GM12878 (cell line): Measurements from ENCODE around the gene SBF2. TPM values are rescaled to one million over a fixed set of nuclear protein-coding genes. Genes with fewer than 3 reads are reported as not detected.

ENCODE experiments used
- ATAC-seq: fragments of 200-7000 bp; cut with Tn5 transposase; 3 replicates; pipeline ENCODE4 v1.9.1; 2020; ENCODE audit warnings: mild to moderate bottlenecking, moderate library complexity
- BruUV-seq: library from RNA; stranded (reverse); fragments of 400-500 nt; replicated peaks from 2 replicates; lab custom pipeline; 2021; lab: Mats Ljungman, UMichigan
- CTCF ChIA-PET: fragments of 300-600 bp; sonication (Branson Sonifier 250); formaldehyde crosslinking; extraction: SDS; loops from one replicate; lab custom pipeline; 2021; ENCODE audit warnings: inconsistent platforms; lab: Yijun Ruan, JAX
- POLR2A ChIA-PET: fragments of 350-600 bp; formaldehyde crosslinking; extraction: SDS; loops from one replicate; lab custom pipeline; 2021; ENCODE audit warnings: inconsistent platforms; lab: Charles Lee
- RAD21 ChIA-PET: fragments of 300-600 bp; sonication (Branson Sonifier 250); formaldehyde crosslinking; loops from one replicate; lab custom pipeline; 2023; ENCODE audit warnings: antibody characterized with exemption; ENCODE audit not compliant: unreplicated experiment; lab: Charles Lee
- SMC1A ChIA-PET: fragments of 300-600 bp; sonication (Branson Sonifier 250); formaldehyde crosslinking; loops from one replicate; lab custom pipeline; 2023; ENCODE audit not compliant: unreplicated experiment, uncharacterized antibody; lab: Charles Lee
- DNase-seq: peaks from one replicate; pipeline ENCODE4 v3.0.0-alpha.2; 2011; ENCODE audit warnings: low read depth, low spot score
- FAIRE-seq: peaks from 3 replicates; lab custom pipeline; 2011; peaks lifted over from hg19 to GRCh38; lab: Jason Lieb, UNC
- H2AFZ ChIP-seq: 2 replicates; pipeline ENCODE4 v1.6.0; 2011; ENCODE audit warnings: low read depth, low read length, control low read depth; ENCODE audit not compliant: control insufficient read depth
- H3K27ac ChIP-seq: 2 replicates; pipeline ENCODE4 v1.5.1; 2011; ENCODE audit warnings: control low read depth; ENCODE audit not compliant: control insufficient read depth, insufficient read depth
- H3K27me3 ChIP-seq, 2 experiments: replicated peaks in 1 of 2; 2 replicates each; pipeline versions ENCODE4 v1.6.0 to v1.6.1; 2011; ENCODE audit warnings: low read length in 1 of 2; ENCODE audit not compliant: control insufficient read depth in 2 of 2, insufficient read depth in 2 of 2
- H3K36me3 ChIP-seq, 2 experiments: 2 replicates each; pipeline ENCODE4 v1.5.1; 2011; ENCODE audit warnings: low read length in 1 of 2; ENCODE audit not compliant: control insufficient read depth in 2 of 2, insufficient read depth in 2 of 2
- H3K4me1 ChIP-seq: 2 replicates; pipeline ENCODE4 v1.6.1; 2011; ENCODE audit warnings: mild to moderate bottlenecking, low read length, moderate library complexity, mixed read lengths; ENCODE audit not compliant: control insufficient read depth, insufficient read depth
- H3K4me2 ChIP-seq: 2 replicates; pipeline ENCODE4 v1.6.0; 2011; ENCODE audit warnings: control low read depth; ENCODE audit not compliant: control insufficient read depth, insufficient read depth
- H3K4me3 ChIP-seq: fragments of 200-600 bp; sonication (generic); 2 replicates; pipeline ENCODE4 v1.5.1; 2016
- H3K79me2 ChIP-seq: 2 replicates; pipeline ENCODE4 v1.6.0; 2011; ENCODE audit warnings: low read length; ENCODE audit not compliant: control insufficient read depth, insufficient read depth
- H3K9ac ChIP-seq: 2 replicates; pipeline ENCODE4 v1.8.0; 2011; ENCODE audit warnings: low read length, control low read depth, mixed read lengths; ENCODE audit not compliant: control insufficient read depth, insufficient read depth
- H3K9me3 ChIP-seq: replicated peaks from 3 replicates; pipeline ENCODE4 v1.5.1; 2011; ENCODE audit warnings: mild to moderate bottlenecking, low read length; ENCODE audit not compliant: control insufficient read depth, insufficient read depth
- H4K20me1 ChIP-seq: 2 replicates; pipeline ENCODE4 v1.6.0; 2011; ENCODE audit not compliant: control insufficient read depth, insufficient read depth
- HDGF ChIP-seq: fragments of 450-650 bp; IDR thresholded peaks from 2 replicates; pipeline ENCODE4 v1.6.1; 2016; ENCODE audit warnings: antibody characterized with exemption
- JUND ChIP-seq: IDR thresholded peaks from 2 replicates; pipeline ENCODE4 v1.6.1; 2012; ENCODE audit warnings: low read depth, mild to moderate bottlenecking, low read length, improper control_type of control experiment, moderate library complexity
- RELB ChIP-seq: fragments of 450-650 bp; IDR thresholded peaks from 2 replicates; pipeline ENCODE4 v1.6.1; 2017; ENCODE audit warnings: low read depth, mild to moderate bottlenecking, moderate library complexity
- SIN3A ChIP-seq: IDR thresholded peaks from 2 replicates; pipeline ENCODE4 v1.6.1; 2012; ENCODE audit warnings: low read depth, low read length, improper control_type of control experiment
- SMAD5 ChIP-seq: IDR thresholded peaks from 2 replicates; pipeline ENCODE4 v1.6.1; 2016; ENCODE audit warnings: antibody characterized with exemption, low read depth
- ZBTB11 ChIP-seq: fragments of 450-650 bp; formaldehyde crosslinking; IDR thresholded peaks from 2 replicates; pipeline ENCODE4 v1.5.0; 2022; ENCODE audit warnings: mild to moderate bottlenecking, missing genetic modification characterization
- WGBS: methylation state at CpG from one replicate; pipeline ENCODE4 v1.1.6; 2016; ENCODE audit warnings: low lambda C conversion rate; ENCODE audit not compliant: insufficient replicate concordance, insufficient coverage; ENCODE audit errors: missing lambda C conversion rate; 5-methylcytosine and 5-hydroxymethylcytosine counted together
- in situ Hi-C: fragments of 300-500 bp; cut with MboI; formaldehyde crosslinking; loops from 9 replicates; pipeline ENCODE4 v1.14.3; 2018; ENCODE audit warnings: mixed read lengths
- intact Hi-C: fragments of 100-400 bp; cut with micrococcal nuclease; formaldehyde crosslinking; loops from one replicate; pipeline ENCODE4 v1.14.2; 2022; ENCODE audit not compliant: unreplicated experiment
- polyA plus RNA-seq, 11 experiments: library from polyadenylated mRNA; depleted of rRNA in 4 of 11; unstranded in 6 of 11; stranded (reverse) in 5 of 11; fragments of >200 nt; fragmentation: Nextera tagmentation in 4 of 11; fragmentation: Illumina TruSeq in 1 of 11; extraction: Ambion mirVana in 4 of 11; extraction: Trizol in 1 of 11; gene quantifications; 1 replicate in 1 of 11; 2 replicates in 10 of 11; pipeline versions ENCODE4 v1.2.1 to v1.2.3, GENCODE V29; 2011 to 2016; ENCODE audit warnings: inconsistent platforms in 2 of 11, missing spikeins in 2 of 11, low read depth in 1 of 11
- total RNA-seq, 4 experiments: library from RNA; depleted of rRNA in 3 of 4; stranded (reverse); fragments of >200 nt in 3 of 4; fragmentation: Illumina TruSeq in 1 of 4; extraction: Trizol in 1 of 4; gene quantifications; 2 replicates each; pipeline versions ENCODE4 v1.2.1 to v1.2.3, GENCODE V29; 2013 to 2021

The SBF2 gene
- total and polyA plus RNA-seq, 10 of the 15 experiments (the other 5 are each of a cell fraction or from before 2014, with no cell fraction given): 0.24 to 2.3 (median 1.1) TPM

GRCh38 chr11:10019906-10020682, 273.9 kb downstream of the SBF2 start:
- RAD21 ChIA-PET: no interaction called here
- Histone ChIP-seq H3K27ac (no peak overlapping the region), H3K36me3 (no peaks in the 10 kb centered on the region), H3K4me2 (no peak overlapping the region), H3K9ac (no peak overlapping the region), H3K4me3 (no peak overlapping the region), H3K79me2 (no peaks in the 10 kb centered on the region), H3K4me1 (no peaks in the 10 kb centered on the region), H3K27me3 (no peaks in the 10 kb centered on the region), H3K9me3 (no peaks in the 10 kb centered on the region), H4K20me1 (no peaks in the 10 kb centered on the region), H2AFZ (no peak overlapping the region)
- DNase-seq (no peak), ATAC-seq (no peak), FAIRE-seq (no peak)
- intact Hi-C loops (no loop called here), in situ Hi-C loops (no loop called here)
- SMC1A ChIA-PET: interaction anchor here (1.0 to 1.7 kb wide), 2 partner anchors 8 to 56 kb away, joined by 3 to 4 read pairs; no protein-coding TSS in a partner anchor
- TF ChIP-seq SMAD5: no peak
- TF ChIP-seq SIN3A: no peak
- no peak for TF ChIP-seq JUND
- no peak for TF ChIP-seq RELB
- no peak for TF ChIP-seq HDGF
- no peak for TF ChIP-seq ZBTB11 (CRISPR knock-in tag)
- 56% methylated on average over 7 of the region's 7 CpGs for WGBS
- no TSS peak for BruUV-seq
- CTCF ChIA-PET: no interaction called here
- POLR2A ChIA-PET: interaction anchor here (0.8 kb wide), 1 partner anchor 456 kb away, joined by 3 read pairs; no protein-coding TSS in a partner anchor
